OCI-LY1 (cell line): ENCODE results near the gene NAPG.
A peak's percentile ranks its signal among the peaks of the same experiment; 100 is the strongest.

Experiments used
- H2AFZ ChIP-seq: fragments of 200-600 bp; sonication (generic), shearing (Covaris generic); 2 replicates; pipeline ENCODE4 v1.6.0; 2014; ENCODE audit warnings: antibody characterized with exemption, mild to moderate bottlenecking, low read length
- H3F3A ChIP-seq: fragments of 200-600 bp; sonication (generic), shearing (Covaris generic); 2 replicates; pipeline ENCODE4 v1.6.0; 2014; ENCODE audit warnings: mild to moderate bottlenecking, antibody characterized with exemption, low read length, moderate library complexity; ENCODE audit not compliant: insufficient read depth
- H3K27ac ChIP-seq: fragments of 200-600 bp; sonication (generic); 2 replicates; pipeline ENCODE4 v1.5.1; 2014; ENCODE audit warnings: low read length, mixed run types, mild to moderate bottlenecking, low read depth; ENCODE audit not compliant: poor library complexity, severe bottlenecking
- H3K27me3 ChIP-seq: fragments of 200-600 bp; sonication (generic); 2 replicates; pipeline ENCODE4 v1.6.0; 2014; ENCODE audit warnings: antibody characterized with exemption, mild to moderate bottlenecking, low read length, moderate library complexity; ENCODE audit not compliant: insufficient read depth
- H3K36me3 ChIP-seq: fragments of 200-600 bp; sonication (generic); 2 replicates; pipeline ENCODE4 v1.6.1; 2014; ENCODE audit warnings: mild to moderate bottlenecking, antibody characterized with exemption, low read length, moderate library complexity, mixed read lengths; ENCODE audit not compliant: insufficient read depth
- H3K4me1 ChIP-seq: fragments of 200-600 bp; sonication (generic); 2 replicates; pipeline ENCODE4 v1.5.1; 2014; ENCODE audit warnings: mild to moderate bottlenecking, low read length, moderate library complexity; ENCODE audit not compliant: insufficient read depth, severe bottlenecking
- H3K4me2 ChIP-seq: fragments of 200-600 bp; sonication (generic), shearing (Covaris generic); 2 replicates; pipeline ENCODE4 v1.6.1; 2014; ENCODE audit warnings: low read length
- H3K4me3 ChIP-seq: fragments of 200-600 bp; sonication (generic); 2 replicates; pipeline ENCODE4 v1.5.1; 2014; ENCODE audit warnings: low read length, low read depth, mild to moderate bottlenecking, mixed read lengths; ENCODE audit not compliant: poor library complexity, severe bottlenecking
- H3K79me2 ChIP-seq: fragments of 200-600 bp; shearing (Covaris generic); 2 replicates; pipeline ENCODE4 v1.6.1; 2016; ENCODE audit warnings: mixed run types, low read length, mixed read lengths; ENCODE audit not compliant: insufficient read depth
- H3K9ac ChIP-seq: fragments of 200-600 bp; sonication (generic), shearing (Covaris generic); 2 replicates; pipeline ENCODE4 v1.6.1; 2014; ENCODE audit warnings: mild to moderate bottlenecking, low read length, mixed read lengths
- H3K9me2 ChIP-seq: fragments of 200-600 bp; sonication (generic), shearing (Covaris generic); 2 replicates; pipeline ENCODE4 v1.6.1; 2014; ENCODE audit warnings: low read depth, mild to moderate bottlenecking, low read length, mixed read lengths
- H3K9me3 ChIP-seq: fragments of 200-600 bp; shearing (Covaris generic); 2 replicates; pipeline ENCODE4 v1.6.1; 2014; ENCODE audit warnings: low read length, mixed read lengths
- H4K20me1 ChIP-seq: fragments of 200-600 bp; sonication (generic), shearing (Covaris generic); 2 replicates; pipeline ENCODE4 v1.6.0; 2016; ENCODE audit warnings: mild to moderate bottlenecking, low read length; ENCODE audit not compliant: insufficient read depth
- CTCF ChIP-seq: fragments of 200-600 bp; sonication (generic), shearing (Covaris generic); IDR thresholded peaks from 2 replicates; pipeline ENCODE4 v1.5.1; 2017; ENCODE audit warnings: mild to moderate bottlenecking, antibody characterized with exemption, low read length, moderate library complexity, mixed read lengths
- EZH2 ChIP-seq: fragments of 200-600 bp; sonication (generic), shearing (Covaris generic); IDR thresholded peaks from 2 replicates; pipeline ENCODE4 v1.8.0; 2017; ENCODE audit warnings: borderline replicate concordance, mixed run types, mild to moderate bottlenecking, antibody characterized with exemption, low read length, moderate library complexity, mixed read lengths

The NAPG gene

GRCh38 chr18:10530002-10530401 lies 4.2 kb downstream of the NAPG start:
- H3K9ac ChIP-seq, result no peak overlapping the region
- no peaks in the 10 kb centered on the region for H4K20me1 ChIP-seq
- peaks cover 73% of the 10 kb centered on the region for H3K79me2 ChIP-seq
- peaks cover 45% of the 10 kb centered on the region for H3K4me1 ChIP-seq
- H3K4me3 ChIP-seq, result no peak overlapping the region
- no peak overlapping the region for H2AFZ ChIP-seq
- TF ChIP-seq CTCF, result no peak
- TF ChIP-seq EZH2, result no peak
- H3K27me3 ChIP-seq, result no peaks in the 10 kb centered on the region
- H3K27ac ChIP-seq, result no peak overlapping the region
- peak overlapping the region; percentile 80; the same call in 1 of the 2 replicates for H3K4me2 ChIP-seq
- peaks cover 28% of the 10 kb centered on the region for H3K36me3 ChIP-seq
- H3F3A ChIP-seq, result no peaks in the 10 kb centered on the region
- H3K9me2 ChIP-seq, result no peaks in the 10 kb centered on the region
- no peaks in the 10 kb centered on the region for H3K9me3 ChIP-seq

GRCh38 chr18:10530852-10531251 lies 5.0 kb downstream of the NAPG start:
- no peaks in the 10 kb centered on the region for H3K9me3 ChIP-seq
- H4K20me1 ChIP-seq, result no peaks in the 10 kb centered on the region
- H3K9me2 ChIP-seq, result no peaks in the 10 kb centered on the region
- no peak overlapping the region for H3K4me3 ChIP-seq
- H2AFZ ChIP-seq, result no peak overlapping the region
- H3K27me3 ChIP-seq, result no peaks in the 10 kb centered on the region
- no peak overlapping the region for H3K4me2 ChIP-seq
- peaks cover 39% of the 10 kb centered on the region for H3K4me1 ChIP-seq
- peaks cover 73% of the 10 kb centered on the region for H3K79me2 ChIP-seq
- H3K27ac ChIP-seq, result no peak overlapping the region
- no peak overlapping the region for H3K9ac ChIP-seq
- H3F3A ChIP-seq, result no peaks in the 10 kb centered on the region
- peaks cover 32% of the 10 kb centered on the region for H3K36me3 ChIP-seq
- no peak for TF ChIP-seq EZH2

GRCh38 chr18:10533111-10533510 lies 7.3 kb downstream of the NAPG start:
- Histone ChIP-seq H3K27ac (no peak overlapping the region), H3K9me3 (no peaks in the 10 kb centered on the region), H3K4me1 (peaks cover 28% of the 10 kb centered on the region), H3K79me2 (peaks cover 60% of the 10 kb centered on the region), H3K4me3 (no peak overlapping the region), H3F3A (no peaks in the 10 kb centered on the region), H3K9ac (no peak overlapping the region), H4K20me1 (no peaks in the 10 kb centered on the region), H2AFZ (no peak overlapping the region), H3K4me2 (no peak overlapping the region), H3K27me3 (no peaks in the 10 kb centered on the region), H3K36me3 (peaks cover 47% of the 10 kb centered on the region), H3K9me2 (no peaks in the 10 kb centered on the region)
- TF ChIP-seq EZH2 (no peak), CTCF (no peak)

GRCh38 chr18:10536280-10536679 lies 10.5 kb downstream of the NAPG start:
- H3K36me3 ChIP-seq, result peaks cover 73% of the 10 kb centered on the region
- H3K4me1 ChIP-seq, result no peaks in the 10 kb centered on the region
- peaks cover 28% of the 10 kb centered on the region for H3K79me2 ChIP-seq

More at GRCh38 chr18:10536280-10536679, 10.5 kb downstream of the NAPG start:
- Histone ChIP-seq H4K20me1 (no peaks in the 10 kb centered on the region), H3K9me2 (no peaks in the 10 kb centered on the region), H3K27me3 (no peaks in the 10 kb centered on the region), H3K9me3 (no peaks in the 10 kb centered on the region), H3K4me2 (no peak overlapping the region), H3K4me3 (no peak overlapping the region), H2AFZ (no peak overlapping the region), H3F3A (no peaks in the 10 kb centered on the region), H3K27ac (no peak overlapping the region), H3K9ac (no peak overlapping the region)
- TF ChIP-seq CTCF, result no peak
- TF ChIP-seq EZH2, result no peak
